Measurements from ENCODE around the gene GRID2.

DNA sequence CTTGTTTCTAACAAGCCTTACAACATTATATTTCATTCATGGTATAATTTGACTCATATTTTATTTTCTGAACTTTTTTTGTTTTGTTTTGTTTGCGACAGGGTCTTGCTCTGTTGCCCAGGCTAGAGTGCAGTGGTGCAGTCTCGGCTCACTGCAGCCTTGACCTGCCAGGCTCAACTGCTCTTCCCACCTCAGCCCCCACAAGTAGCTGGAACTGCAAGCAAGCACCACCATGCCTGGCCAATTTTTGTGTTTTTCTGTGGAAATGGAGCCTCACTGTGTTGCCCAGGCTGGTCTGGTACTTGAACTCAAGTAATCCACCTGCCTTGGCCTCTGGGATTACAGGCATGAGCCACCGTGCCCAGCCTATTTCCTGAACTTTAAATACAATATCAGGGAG lies 42.5 kb downstream of the GRID2 start:
- no peak for TF ChIP-seq SUZ12 (IDR thresholded peaks at IDR 0.05; ENCODE audit: low read depth, low read length)
- TF ChIP-seq, protein P1, sequence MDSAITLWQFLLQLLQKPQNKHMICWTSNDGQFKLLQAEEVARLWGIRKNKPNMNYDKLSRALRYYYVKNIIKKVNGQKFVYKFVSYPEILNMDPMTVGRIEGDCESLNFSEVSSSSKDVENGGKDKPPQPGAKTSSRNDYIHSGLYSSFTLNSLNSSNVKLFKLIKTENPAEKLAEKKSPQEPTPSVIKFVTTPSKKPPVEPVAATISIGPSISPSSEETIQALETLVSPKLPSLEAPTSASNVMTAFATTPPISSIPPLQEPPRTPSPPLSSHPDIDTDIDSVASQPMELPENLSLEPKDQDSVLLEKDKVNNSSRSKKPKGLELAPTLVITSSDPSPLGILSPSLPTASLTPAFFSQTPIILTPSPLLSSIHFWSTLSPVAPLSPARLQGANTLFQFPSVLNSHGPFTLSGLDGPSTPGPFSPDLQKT (CRISPR knock-in tag; IDR thresholded peaks at IDR 0.05; ENCODE audit: borderline replicate concordance): no peak
- no peak for TF ChIP-seq ZNF232 (CRISPR knock-in tag; IDR thresholded peaks at IDR 0.05; ENCODE audit: borderline replicate concordance)

All from HepG2 (cell line).